IPS-15b (cell line): ENCODE measurements around the gene CTNNA3.

Experiments used
- H3K27me3 ChIP-seq: one replicate; pipeline ENCODE4 v1.6.1; 2013; ENCODE audit warnings: low read length; ENCODE audit not compliant: control insufficient read depth, insufficient read depth
- H3K36me3 ChIP-seq: one replicate; pipeline ENCODE4 v1.6.1; 2013; ENCODE audit warnings: low read length; ENCODE audit not compliant: control insufficient read depth, insufficient read depth
- H3K4me1 ChIP-seq: one replicate; pipeline ENCODE4 v1.6.1; 2013; ENCODE audit warnings: mild to moderate bottlenecking, low read length; ENCODE audit not compliant: control insufficient read depth, insufficient read depth
- H3K4me3 ChIP-seq: one replicate; pipeline ENCODE4 v1.5.1; 2013; ENCODE audit warnings: low read depth, low read length
- H3K9ac ChIP-seq: one replicate; pipeline ENCODE4 v1.6.1; 2013; ENCODE audit warnings: low read depth, mild to moderate bottlenecking, low read length
- H3K9me3 ChIP-seq: one replicate; pipeline ENCODE4 v1.6.1; 2013; ENCODE audit warnings: mild to moderate bottlenecking, low read length; ENCODE audit not compliant: control insufficient read depth, insufficient read depth

CTNNA3 gene

GRCh38 chr10:66809402-66809801 is 886.6 kb downstream of the CTNNA3 start:
- no peaks in the 10 kb centered on the region for H3K9me3 ChIP-seq
- no peak overlapping the region for H3K9ac ChIP-seq
- H3K36me3 ChIP-seq: no peaks in the 10 kb centered on the region
- no peaks in the 10 kb centered on the region for H3K4me1 ChIP-seq
- H3K27me3 ChIP-seq: no peaks in the 10 kb centered on the region
- H3K4me3 ChIP-seq: no peak overlapping the region

- Histone ChIP-seq H3K36me3 (no peaks in the 10 kb centered on the region), H3K9me3 (no peaks in the 10 kb centered on the region), H3K9ac (no peak overlapping the region), H3K4me3 (no peak overlapping the region), H3K27me3 (no peaks in the 10 kb centered on the region), H3K4me1 (peaks cover 7% of the 10 kb centered on the region)
These were observed 890.4 kb downstream of the CTNNA3 start for GRCh38 chr10:66805612-66806011.

GRCh38 chr10:66804962-66805361 is 891.0 kb downstream of the CTNNA3 start:
- Histone ChIP-seq H3K4me3 (no peak overlapping the region), H3K4me1 (peaks cover 7% of the 10 kb centered on the region), H3K9me3 (no peaks in the 10 kb centered on the region), H3K36me3 (no peaks in the 10 kb centered on the region), H3K27me3 (no peaks in the 10 kb centered on the region), H3K9ac (no peak overlapping the region)

- Histone ChIP-seq H3K4me3 (no peak overlapping the region), H3K36me3 (no peaks in the 10 kb centered on the region), H3K9me3 (no peaks in the 10 kb centered on the region), H3K4me1 (peaks cover 7% of the 10 kb centered on the region), H3K27me3 (no peaks in the 10 kb centered on the region), H3K9ac (no peak overlapping the region)
These were observed 892.8 kb downstream of the CTNNA3 start for GRCh38 chr10:66803174-66803573.

GRCh38 chr10:66799474-66799873 is 896.5 kb downstream of the CTNNA3 start:
- no peak overlapping the region for H3K4me3 ChIP-seq
- peaks cover 7% of the 10 kb centered on the region for H3K4me1 ChIP-seq
- H3K9ac ChIP-seq: no peak overlapping the region
- no peaks in the 10 kb centered on the region for H3K9me3 ChIP-seq
- no peaks in the 10 kb centered on the region for H3K36me3 ChIP-seq
- H3K27me3 ChIP-seq: no peaks in the 10 kb centered on the region

- no peaks in the 10 kb centered on the region for H3K4me1 ChIP-seq
- no peaks in the 10 kb centered on the region for H3K27me3 ChIP-seq
- no peaks in the 10 kb centered on the region for H3K9me3 ChIP-seq
- H3K9ac ChIP-seq: no peak overlapping the region
- no peak overlapping the region for H3K4me3 ChIP-seq
- H3K36me3 ChIP-seq: no peaks in the 10 kb centered on the region
These were observed 900.1 kb downstream of the CTNNA3 start for GRCh38 chr10:66795866-66796265.

- H3K4me1 ChIP-seq: no peaks in the 10 kb centered on the region
These were observed 903.6 kb downstream of the CTNNA3 start for GRCh38 chr10:66792441-66792840.

GRCh38 chr10:66788178-66788987 is 907.6 kb downstream of the CTNNA3 start:
- no peak overlapping the region for H3K9ac ChIP-seq
- H3K9me3 ChIP-seq: no peaks in the 10 kb centered on the region
- H3K4me3 ChIP-seq: no peak overlapping the region
- no peaks in the 10 kb centered on the region for H3K36me3 ChIP-seq
- no peaks in the 10 kb centered on the region for H3K4me1 ChIP-seq
- no peaks in the 10 kb centered on the region for H3K27me3 ChIP-seq

More at GRCh38 chr10:66792441-66792840, 903.6 kb downstream of the CTNNA3 start:
- H3K9ac ChIP-seq: no peak overlapping the region
- H3K27me3 ChIP-seq: no peaks in the 10 kb centered on the region
- H3K36me3 ChIP-seq: no peaks in the 10 kb centered on the region
- no peak overlapping the region for H3K4me3 ChIP-seq
- H3K9me3 ChIP-seq: no peaks in the 10 kb centered on the region

- H3K9ac ChIP-seq: no peak overlapping the region
- H3K36me3 ChIP-seq: no peaks in the 10 kb centered on the region
- no peaks in the 10 kb centered on the region for H3K9me3 ChIP-seq
- H3K4me1 ChIP-seq: no peaks in the 10 kb centered on the region
- no peaks in the 10 kb centered on the region for H3K27me3 ChIP-seq
- no peak overlapping the region for H3K4me3 ChIP-seq
These were observed 909.3 kb downstream of the CTNNA3 start for GRCh38 chr10:66786709-66787108.

- Histone ChIP-seq H3K4me3 (no peak overlapping the region), H3K4me1 (no peaks in the 10 kb centered on the region), H3K36me3 (no peaks in the 10 kb centered on the region)
These were observed 911.2 kb downstream of the CTNNA3 start for GRCh38 chr10:66784770-66785169.

GRCh38 chr10:66783316-66783715 is 912.7 kb downstream of the CTNNA3 start:
- H3K9me3 ChIP-seq: no peaks in the 10 kb centered on the region
- no peaks in the 10 kb centered on the region for H3K4me1 ChIP-seq
- no peak overlapping the region for H3K4me3 ChIP-seq
- no peaks in the 10 kb centered on the region for H3K36me3 ChIP-seq
- H3K9ac ChIP-seq: no peak overlapping the region
- no peaks in the 10 kb centered on the region for H3K27me3 ChIP-seq

More at GRCh38 chr10:66784770-66785169, 911.2 kb downstream of the CTNNA3 start:
- no peaks in the 10 kb centered on the region for H3K27me3 ChIP-seq
- H3K9ac ChIP-seq: no peak overlapping the region
- no peaks in the 10 kb centered on the region for H3K9me3 ChIP-seq

GRCh38 chr10:66782776-66783175 is 913.2 kb downstream of the CTNNA3 start:
- Histone ChIP-seq H3K27me3 (no peaks in the 10 kb centered on the region), H3K4me1 (no peaks in the 10 kb centered on the region), H3K4me3 (no peak overlapping the region), H3K36me3 (no peaks in the 10 kb centered on the region), H3K9ac (no peak overlapping the region), H3K9me3 (no peaks in the 10 kb centered on the region)
